Prostate gland (tissue), 2 donors: ENCODE data around the gene AHR. TPM values are rescaled to one million over a fixed set of nuclear protein-coding genes. Genes with fewer than 3 reads are reported as not detected.

Experiments used
- DNase-seq: peaks from one replicate; pipeline ENCODE4 v3.0.0-alpha.2; 2019; ENCODE audit warnings: low spot score
- H3K27ac ChIP-seq, 2 donors: fragments of 200-600 bp; sonication (generic); 2 replicates each; pipeline ENCODE4 v1.5.1; 2017 to 2019
- H3K27me3 ChIP-seq: fragments of 200-600 bp; sonication (generic); replicated peaks from 2 replicates; pipeline ENCODE4 v1.5.1; 2019; ENCODE audit not compliant: insufficient read depth
- H3K36me3 ChIP-seq, 2 donors: fragments of 200-600 bp; sonication (generic); 1 replicate in 1 of 2; 2 replicates in 1 of 2; pipeline versions ENCODE4 v1.5.1 to v1.8.1; 2017 to 2019
- H3K4me1 ChIP-seq: fragments of 200-600 bp; sonication (generic); replicated peaks from 2 replicates; pipeline ENCODE4 v1.5.1; 2019
- H3K4me3 ChIP-seq, 2 donors: fragments of 200-600 bp; sonication (generic); 2 replicates each; pipeline ENCODE4 v1.5.1; 2017 to 2019
- H3K9me3 ChIP-seq: fragments of 200-600 bp; sonication (generic); 2 replicates; pipeline ENCODE4 v1.5.1; 2017
- CTCF ChIP-seq, 4 experiments: fragments of 200-600 bp in 2 of 4; fragments of 450-650 bp in 2 of 4; sonication (generic) in 2 of 4; IDR thresholded peaks; 1 replicate in 3 of 4; 2 replicates in 1 of 4; pipeline ENCODE4 v1.5.1; 2016 to 2019; ENCODE audit warnings: antibody characterized with exemption in 4 of 4, mild to moderate bottlenecking in 2 of 4, moderate library complexity in 2 of 4
- POLR2A ChIP-seq: fragments of 450-650 bp; IDR thresholded peaks from one replicate; pipeline ENCODE4 v1.6.1; 2016; ENCODE audit warnings: antibody characterized with exemption, mild to moderate bottlenecking
- POLR2AphosphoS5 ChIP-seq: sonication (generic); formaldehyde crosslinking; IDR thresholded peaks from one replicate; pipeline ENCODE4 v1.6.1; 2017; ENCODE audit warnings: antibody characterized with exemption
- WGBS: methylation state at CpG from one replicate; pipeline ENCODE4 v1.1.5; 2018; 5-methylcytosine and 5-hydroxymethylcytosine counted together
- intact Hi-C: fragments of 100-400 bp; cut with DNase I; formaldehyde crosslinking; loops from one replicate; pipeline ENCODE4 v1.14.2; 2022
- total RNA-seq, 2 donors: library from RNA; depleted of rRNA; stranded (reverse); fragments of >200 nt; gene quantifications; one replicate each; pipeline ENCODE4 v1.1.0, GENCODE V29; 2016

The AHR gene
- total RNA-seq, 2 donors from 2014 or later = 49.4 to 55.7 TPM

GRCh38 chr7:17367502-17367901, 69.0 kb downstream of the AHR start:
- Histone ChIP-seq H3K36me3 (no peaks in the 10 kb centered on the region), H3K27me3 (no peaks in the 10 kb centered on the region), H3K27ac (no peak overlapping the region), H3K9me3 (no peaks in the 10 kb centered on the region), H3K4me3 (no peak overlapping the region), H3K4me1 (no peaks in the 10 kb centered on the region)
- TF ChIP-seq CTCF (IDR thresholded peaks at IDR 0.05) = no peak
- TF ChIP-seq POLR2A = no peak
- TF ChIP-seq POLR2AphosphoS5 = no peak
- intact Hi-C loops = no loop called here
- DNase-seq = no peak
- WGBS = 87% methylated on average over 2 of the region's 2 CpGs

GRCh38 chr7:17368856-17369524, 70.5 kb downstream of the AHR start:
- H3K36me3 ChIP-seq = no peaks in the 10 kb centered on the region
- TF ChIP-seq CTCF (IDR thresholded peaks at IDR 0.05) (no peak), POLR2A (no peak), POLR2AphosphoS5 (no peak)
- H3K9me3 ChIP-seq = no peaks in the 10 kb centered on the region
- H3K4me1 ChIP-seq = no peaks in the 10 kb centered on the region
- H3K27me3 ChIP-seq = no peaks in the 10 kb centered on the region
- no peak overlapping the region for H3K4me3 ChIP-seq
- DNase-seq = no peak
- intact Hi-C loops = no loop called here
- 61% methylated on average over 3 of the region's 3 CpGs for WGBS
- H3K27ac ChIP-seq = no peak overlapping the region

GRCh38 chr7:17369691-17370426, 71.4 kb downstream of the AHR start:
- no peak overlapping the region for H3K27ac ChIP-seq
- intact Hi-C loops = loop anchor here (10.0 kb wide), 1 partner anchor 155 kb away; no protein-coding TSS in a partner anchor
- H3K27me3 ChIP-seq = no peaks in the 10 kb centered on the region
- no peak overlapping the region for H3K4me3 ChIP-seq
- WGBS = 76% methylated on average over 8 of the region's 8 CpGs
- no peaks in the 10 kb centered on the region for H3K4me1 ChIP-seq
- TF ChIP-seq POLR2AphosphoS5 = no peak
- TF ChIP-seq CTCF (IDR thresholded peaks at IDR 0.05) = no peak
- TF ChIP-seq POLR2A = no peak
- peak; percentile 10 for DNase-seq
- H3K9me3 ChIP-seq = no peaks in the 10 kb centered on the region
- no peaks in the 10 kb centered on the region for H3K36me3 ChIP-seq

GRCh38 chr7:17370901-17371585, 72.6 kb downstream of the AHR start:
- DNase-seq = no peak
- TF ChIP-seq POLR2AphosphoS5 (no peak), POLR2A (no peak), CTCF (IDR thresholded peaks at IDR 0.05) (no peak)
- intact Hi-C loops = loop anchor here (10.0 kb wide), 1 partner anchor 154 kb away; no protein-coding TSS in a partner anchor
- H3K4me1 ChIP-seq = no peaks in the 10 kb centered on the region
- H3K9me3 ChIP-seq = no peaks in the 10 kb centered on the region
- H3K27me3 ChIP-seq = no peaks in the 10 kb centered on the region
- no peaks in the 10 kb centered on the region for H3K36me3 ChIP-seq
- no peak overlapping the region for H3K27ac ChIP-seq
- H3K4me3 ChIP-seq = no peak overlapping the region
- WGBS = 82% methylated on average over 4 of the region's 4 CpGs
